Erythroblast (primary cell): ENCODE data around the gene BSND.

Source experiments
- GATA1 ChIP-seq: IDR thresholded peaks from 2 replicates; pipeline ENCODE4 v1.6.1; 2011; ENCODE audit warnings: low read depth, mild to moderate bottlenecking, control low read depth, low read length, moderate library complexity
- POLR2A ChIP-seq: IDR thresholded peaks from 2 replicates; pipeline ENCODE4 v1.6.1; 2011; ENCODE audit warnings: mild to moderate bottlenecking, low read length

- TF ChIP-seq POLR2A (no peak), GATA1 (no peak)
Observed at GRCh38 chr1:55048453-55049270, 49.9 kb downstream of the BSND start.
